CD4-positive, CD25-positive, alpha-beta regulatory T cell (primary cell): Measurements from ENCODE around the gene LRG1. TPM values are rescaled to one million over a fixed set of nuclear protein-coding genes. Genes with fewer than 3 reads are reported as not detected.
A peak's percentile ranks its signal among the peaks of the same experiment; 100 is the strongest.

Source experiments
- ATAC-seq, 2 donors: fragments of 150-1000 bp; cut with Tn5 transposase; one replicate each; pipeline ENCODE4 v1.10.0; 2021; ENCODE audit warnings: low read depth in 2 of 2, moderate number of reproducible peaks in 2 of 2, moderate library complexity in 1 of 2
- DNase-seq, 3 donors: peaks; one replicate each; pipeline versions ENCODE4 v3.0.0 to v3.0.0-alpha.2; 2012 to 2022; ENCODE audit warnings: mixed read lengths in 1 of 3
- H3K27ac ChIP-seq: one replicate; pipeline ENCODE4 v1.7.0; 2013; ENCODE audit warnings: mild to moderate bottlenecking, low read length; ENCODE audit not compliant: insufficient read depth, poor library complexity, severe bottlenecking
- H3K27me3 ChIP-seq: one replicate; pipeline ENCODE4 v1.7.0; 2013; ENCODE audit warnings: low read length; ENCODE audit not compliant: control insufficient read depth, insufficient read depth
- H3K36me3 ChIP-seq: one replicate; pipeline ENCODE4 v1.7.0; 2013; ENCODE audit warnings: mild to moderate bottlenecking, low read length, moderate library complexity; ENCODE audit not compliant: control insufficient read depth, insufficient read depth
- H3K4me1 ChIP-seq: 2 replicates; pipeline ENCODE4 v1.7.0; 2013; ENCODE audit warnings: mild to moderate bottlenecking, low read length; ENCODE audit not compliant: insufficient read depth, control insufficient read depth, poor library complexity, severe bottlenecking
- H3K4me3 ChIP-seq: one replicate; pipeline ENCODE4 v1.7.0; 2013; ENCODE audit warnings: low read depth, mild to moderate bottlenecking, low read length, moderate library complexity
- H3K9me3 ChIP-seq, 2 experiments: 1 replicate in 1 of 2; 2 replicates in 1 of 2; pipeline ENCODE4 v1.7.0; 2013; ENCODE audit warnings: low read length in 2 of 2, mild to moderate bottlenecking in 1 of 2, moderate library complexity in 1 of 2; ENCODE audit not compliant: control insufficient read depth in 2 of 2
- H3K27ac Mint-ChIP-seq, 3 donors: one replicate each; pipeline ENCODE4 v1.8.0; 2020 to 2022; ENCODE audit warnings: mild to moderate bottlenecking in 3 of 3, mixed read lengths in 3 of 3, moderate library complexity in 2 of 3
- H3K27me3 Mint-ChIP-seq: one replicate; pipeline ENCODE4 v1.8.0; 2022; ENCODE audit warnings: mild to moderate bottlenecking, mixed read lengths
- H3K36me3 Mint-ChIP-seq: one replicate; pipeline ENCODE4 v1.8.0; 2020; ENCODE audit warnings: mixed read lengths
- H3K4me1 Mint-ChIP-seq, 4 donors: one replicate each; pipeline ENCODE4 v1.8.0; 2020 to 2022; ENCODE audit warnings: mixed read lengths in 4 of 4, mild to moderate bottlenecking in 1 of 4
- H3K4me3 Mint-ChIP-seq, 4 donors: one replicate each; pipeline ENCODE4 v1.8.0; 2020 to 2022; ENCODE audit warnings: mild to moderate bottlenecking in 4 of 4, mixed read lengths in 4 of 4, moderate library complexity in 3 of 4
- H3K9me3 Mint-ChIP-seq, 7 donors: one replicate each; pipeline ENCODE4 v1.8.0; 2020 to 2022; ENCODE audit warnings: mixed read lengths in 7 of 7, mild to moderate bottlenecking in 3 of 7, moderate library complexity in 2 of 7
- polyA plus RNA-seq, 4 donors: library from polyadenylated mRNA; unstranded; fragments of 300-500 nt; fragmentation: Illumina TruSeq; gene quantifications; one replicate each; pipeline ENCODE4 v1.2.3, GENCODE V29; 2021
- total RNA-seq: library from RNA; stranded (reverse); gene quantifications from one replicate; pipeline ENCODE4 v1.2.3, GENCODE V29; 2022

Gene LRG1
- total and polyA plus RNA-seq, 5 donors from 2014 or later = 0.47 to 1.4 (median 1.1) TPM

- no peak overlapping the region for H3K4me3 ChIP-seq
- H3K4me1 ChIP-seq = no peaks in the 10 kb centered on the region
- Mint-ChIP-seq H3K4me1 (no peaks in the 10 kb centered on the region), H3K4me3 (no peak overlapping the region), H3K27me3 (peaks cover 18% of the 10 kb centered on the region), H3K27ac (no peak overlapping the region), H3K9me3 (no peaks in the 10 kb centered on the region), H3K36me3 (no peaks in the 10 kb centered on the region)
- H3K36me3 ChIP-seq = no peaks in the 10 kb centered on the region
- ATAC-seq (no peak), DNase-seq (no peak)
- no peak overlapping the region for H3K27ac ChIP-seq
- no peaks in the 10 kb centered on the region for H3K9me3 ChIP-seq
- H3K27me3 ChIP-seq = no peaks in the 10 kb centered on the region
Observed at GRCh38 chr19:4525563-4526002, 14.3 kb downstream of the LRG1 start.

GRCh38 chr19:4524808-4525562 lies 14.9 kb downstream of the LRG1 start:
- Histone ChIP-seq H3K4me1 (no peaks in the 10 kb centered on the region), H3K36me3 (no peaks in the 10 kb centered on the region), H3K9me3 (no peaks in the 10 kb centered on the region), H3K4me3 (no peak overlapping the region), H3K27me3 (no peaks in the 10 kb centered on the region), H3K27ac (no peak overlapping the region)
- Mint-ChIP-seq H3K27ac (no peak overlapping the region), H3K4me3 (no peak overlapping the region), H3K36me3 (no peaks in the 10 kb centered on the region), H3K27me3 (peaks cover 19% of the 10 kb centered on the region), H3K9me3 (no peaks in the 10 kb centered on the region), H3K4me1 (no peaks in the 10 kb centered on the region)
- peak; percentile 64 to 66 for ATAC-seq
- DNase-seq = peak; percentile 47 to 60 (median 54)

- Mint-ChIP-seq H3K36me3 (no peaks in the 10 kb centered on the region), H3K27me3 (peaks cover 20% of the 10 kb centered on the region), H3K4me1 (no peaks in the 10 kb centered on the region), H3K9me3 (peaks cover 0 to 1% (median 0%) of the 10 kb centered on the region in 7 donors), H3K4me3 (no peak overlapping the region), H3K27ac (no peak overlapping the region)
- H3K36me3 ChIP-seq = no peaks in the 10 kb centered on the region
- DNase-seq (no peak), ATAC-seq (no peak)
- no peaks in the 10 kb centered on the region for H3K27me3 ChIP-seq
- H3K9me3 ChIP-seq = no peaks in the 10 kb centered on the region
- no peaks in the 10 kb centered on the region for H3K4me1 ChIP-seq
- no peak overlapping the region for H3K27ac ChIP-seq
- no peak overlapping the region for H3K4me3 ChIP-seq
Observed at GRCh38 chr19:4523306-4524110, 16.3 kb downstream of the LRG1 start.

- Histone ChIP-seq H3K36me3 (no peaks in the 10 kb centered on the region), H3K4me3 (no peak overlapping the region), H3K4me1 (no peaks in the 10 kb centered on the region), H3K27ac (no peak overlapping the region), H3K9me3 (no peaks in the 10 kb centered on the region), H3K27me3 (no peaks in the 10 kb centered on the region)
- no peak for ATAC-seq
- peaks cover 0 to 1% (median 0%) of the 10 kb centered on the region in 7 donors for H3K9me3 Mint-ChIP-seq
- no peaks in the 10 kb centered on the region for H3K4me1 Mint-ChIP-seq
- no peak for DNase-seq
- no peaks in the 10 kb centered on the region for H3K36me3 Mint-ChIP-seq
- H3K4me3 Mint-ChIP-seq = no peak overlapping the region
- H3K27ac Mint-ChIP-seq = no peak overlapping the region
- H3K27me3 Mint-ChIP-seq = peaks cover 18% of the 10 kb centered on the region
Observed at GRCh38 chr19:4522291-4523002, 17.4 kb downstream of the LRG1 start.

GRCh38 chr19:4521888-4522242 lies 18.0 kb downstream of the LRG1 start:
- ATAC-seq (no peak), DNase-seq (no peak)
- Mint-ChIP-seq H3K4me1 (no peaks in the 10 kb centered on the region), H3K36me3 (no peaks in the 10 kb centered on the region), H3K27me3 (peaks cover 18% of the 10 kb centered on the region), H3K4me3 (no peak overlapping the region), H3K9me3 (peaks cover 0 to 1% (median 0%) of the 10 kb centered on the region in 7 donors), H3K27ac (no peak overlapping the region)
- H3K27me3 ChIP-seq = no peaks in the 10 kb centered on the region
- H3K27ac ChIP-seq = no peak overlapping the region
- H3K36me3 ChIP-seq = no peaks in the 10 kb centered on the region
- H3K9me3 ChIP-seq = no peaks in the 10 kb centered on the region
- H3K4me1 ChIP-seq = no peaks in the 10 kb centered on the region
- H3K4me3 ChIP-seq = no peak overlapping the region

- ATAC-seq = no peak
- Mint-ChIP-seq H3K36me3 (no peaks in the 10 kb centered on the region), H3K4me3 (peak overlapping the region in 1 of 4 donors; percentile 27), H3K27ac (peak overlapping the region in 1 of 3 donors; percentile 55), H3K4me1 (no peaks in the 10 kb centered on the region), H3K27me3 (peaks cover 18% of the 10 kb centered on the region), H3K9me3 (peaks cover 0 to 1% (median 0%) of the 10 kb centered on the region in 7 donors)
- no peaks in the 10 kb centered on the region for H3K27me3 ChIP-seq
- no peak overlapping the region for H3K4me3 ChIP-seq
- no peaks in the 10 kb centered on the region for H3K4me1 ChIP-seq
- H3K27ac ChIP-seq = no peak overlapping the region
- DNase-seq = no peak
- H3K9me3 ChIP-seq = no peaks in the 10 kb centered on the region
- H3K36me3 ChIP-seq = no peaks in the 10 kb centered on the region
Observed at GRCh38 chr19:4521170-4521887, 18.5 kb downstream of the LRG1 start.

GRCh38 chr19:4519521-4520277 lies 20.1 kb downstream of the LRG1 start:
- Histone ChIP-seq H3K27me3 (no peaks in the 10 kb centered on the region), H3K4me3 (no peak overlapping the region), H3K27ac (no peak overlapping the region), H3K4me1 (no peaks in the 10 kb centered on the region), H3K9me3 (no peaks in the 10 kb centered on the region), H3K36me3 (no peaks in the 10 kb centered on the region)
- H3K4me1 Mint-ChIP-seq = no peaks in the 10 kb centered on the region
- H3K27ac Mint-ChIP-seq = peak overlapping the region in 1 of 3 donors; percentile 76
- no peaks in the 10 kb centered on the region for H3K36me3 Mint-ChIP-seq
- no peak overlapping the region for H3K4me3 Mint-ChIP-seq
- H3K9me3 Mint-ChIP-seq = peaks cover 0 to 1% (median 0%) of the 10 kb centered on the region in 7 donors
- peaks cover 23% of the 10 kb centered on the region for H3K27me3 Mint-ChIP-seq
- ATAC-seq (peak in 1 of 2 donors; percentile 18), DNase-seq (no peak)
